ENCODE results near the gene OR2A5.

DNA sequence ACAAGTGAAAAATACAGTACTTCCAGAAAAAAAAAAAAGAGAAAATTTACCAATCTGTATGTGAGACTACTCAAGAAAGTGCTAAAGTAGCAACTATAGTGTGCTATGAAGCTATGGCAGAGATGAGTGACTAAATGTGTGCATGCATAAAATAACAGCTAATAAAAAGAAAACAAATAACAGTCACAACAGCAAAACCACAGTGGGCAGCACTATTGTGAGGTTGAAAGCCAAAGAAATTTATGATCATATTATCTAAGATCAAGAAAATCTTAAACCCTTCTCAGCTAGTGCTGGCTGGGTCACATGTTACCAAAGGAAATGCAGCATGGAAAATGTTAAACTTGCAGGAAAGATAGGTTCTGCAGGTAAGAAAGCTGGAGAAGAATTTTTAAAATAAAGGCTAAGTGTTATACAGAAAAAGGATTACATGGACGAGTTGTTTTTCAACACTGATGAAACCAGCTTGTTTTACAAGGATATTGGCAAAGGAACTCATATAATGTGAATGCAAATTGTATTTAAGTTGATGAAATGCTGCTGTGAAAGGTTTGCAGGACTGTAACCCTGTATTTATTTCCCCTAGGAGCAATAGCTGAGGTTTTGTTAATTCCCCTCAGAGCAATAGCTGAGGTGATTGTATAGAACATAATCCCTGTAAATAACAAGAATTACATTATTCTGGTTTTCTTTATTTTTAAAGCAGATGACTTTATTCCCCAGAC is 15.6 kb upstream of the OR2A5 start:
- TF ChIP-seq CTCF (IDR thresholded peaks at IDR 0.05; ENCODE audit: insufficient read depth, low read length) (no peak), GABPA (IDR thresholded peaks at IDR 0.05; ENCODE audit: low read depth) (no peak)
- TF ChIP-seq, protein P1, sequence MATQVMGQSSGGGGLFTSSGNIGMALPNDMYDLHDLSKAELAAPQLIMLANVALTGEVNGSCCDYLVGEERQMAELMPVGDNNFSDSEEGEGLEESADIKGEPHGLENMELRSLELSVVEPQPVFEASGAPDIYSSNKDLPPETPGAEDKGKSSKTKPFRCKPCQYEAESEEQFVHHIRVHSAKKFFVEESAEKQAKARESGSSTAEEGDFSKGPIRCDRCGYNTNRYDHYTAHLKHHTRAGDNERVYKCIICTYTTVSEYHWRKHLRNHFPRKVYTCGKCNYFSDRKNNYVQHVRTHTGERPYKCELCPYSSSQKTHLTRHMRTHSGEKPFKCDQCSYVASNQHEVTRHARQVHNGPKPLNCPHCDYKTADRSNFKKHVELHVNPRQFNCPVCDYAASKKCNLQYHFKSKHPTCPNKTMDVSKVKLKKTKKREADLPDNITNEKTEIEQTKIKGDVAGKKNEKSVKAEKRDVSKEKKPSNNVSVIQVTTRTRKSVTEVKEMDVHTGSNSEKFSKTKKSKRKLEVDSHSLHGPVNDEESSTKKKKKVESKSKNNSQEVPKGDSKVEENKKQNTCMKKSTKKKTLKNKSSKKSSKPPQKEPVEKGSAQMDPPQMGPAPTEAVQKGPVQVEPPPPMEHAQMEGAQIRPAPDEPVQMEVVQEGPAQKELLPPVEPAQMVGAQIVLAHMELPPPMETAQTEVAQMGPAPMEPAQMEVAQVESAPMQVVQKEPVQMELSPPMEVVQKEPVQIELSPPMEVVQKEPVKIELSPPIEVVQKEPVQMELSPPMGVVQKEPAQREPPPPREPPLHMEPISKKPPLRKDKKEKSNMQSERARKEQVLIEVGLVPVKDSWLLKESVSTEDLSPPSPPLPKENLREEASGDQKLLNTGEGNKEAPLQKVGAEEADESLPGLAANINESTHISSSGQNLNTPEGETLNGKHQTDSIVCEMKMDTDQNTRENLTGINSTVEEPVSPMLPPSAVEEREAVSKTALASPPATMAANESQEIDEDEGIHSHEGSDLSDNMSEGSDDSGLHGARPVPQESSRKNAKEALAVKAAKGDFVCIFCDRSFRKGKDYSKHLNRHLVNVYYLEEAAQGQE (IDR thresholded peaks at IDR 0.05; ENCODE audit: insufficient replicate concordance, low read depth): no peak

Data from HL-60 (cell line).